ENCODE data around the gene SUSD2.

DNA sequence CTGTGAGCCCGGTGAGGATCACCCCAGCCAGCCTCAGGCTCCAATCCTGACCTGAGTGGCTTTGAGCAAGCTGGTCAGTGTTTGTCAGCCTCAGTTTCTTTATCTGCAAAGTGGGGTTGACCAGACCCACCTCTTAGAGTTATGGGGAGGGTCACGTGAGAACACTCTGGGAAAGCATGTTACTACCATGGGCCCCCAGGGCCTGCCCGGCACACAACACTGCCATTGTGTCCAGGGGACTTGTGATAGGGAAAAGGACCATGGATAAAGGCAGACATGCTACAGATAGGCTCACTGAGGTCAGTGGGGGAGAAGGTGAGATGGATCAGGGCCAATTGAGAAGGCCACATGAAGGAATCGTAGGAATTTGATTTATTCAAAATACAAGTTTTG, 32.1 kb upstream of the SUSD2 start:
- no peak for TF ChIP-seq GATA2 (CRISPR knock-in tag; IDR thresholded peaks at IDR 0.05)
- no peak for TF ChIP-seq USF2 (IDR thresholded peaks at IDR 0.05; ENCODE audit: borderline replicate concordance, low read depth, low read length)
- no peak for TF ChIP-seq CTCF (IDR thresholded peaks at IDR 0.05)
- TF ChIP-seq POLR2AphosphoS5 (IDR thresholded peaks at IDR 0.05; ENCODE audit: low read depth, low read length): no peak
- no peak for TF ChIP-seq FOXM1 (IDR thresholded peaks at IDR 0.05; ENCODE audit: low read depth)
- TF ChIP-seq EP300 (IDR thresholded peaks at IDR 0.05; ENCODE audit: borderline replicate concordance in 1 of 2, low read depth in 1 of 2, low read length in 1 of 2): no peak
- TF ChIP-seq CHD2 (IDR thresholded peaks at IDR 0.05; ENCODE audit: low read length, partially characterized antibody): no peak
- TF ChIP-seq, protein P1, sequence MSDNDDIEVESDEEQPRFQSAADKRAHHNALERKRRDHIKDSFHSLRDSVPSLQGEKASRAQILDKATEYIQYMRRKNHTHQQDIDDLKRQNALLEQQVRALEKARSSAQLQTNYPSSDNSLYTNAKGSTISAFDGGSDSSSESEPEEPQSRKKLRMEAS (IDR thresholded peaks at IDR 0.05; ENCODE audit: low read depth): no peak
- no peak for TF ChIP-seq TAF1 (IDR thresholded peaks at IDR 0.05; ENCODE audit: borderline replicate concordance, low read depth, low read length)
- TF ChIP-seq, protein P2, sequence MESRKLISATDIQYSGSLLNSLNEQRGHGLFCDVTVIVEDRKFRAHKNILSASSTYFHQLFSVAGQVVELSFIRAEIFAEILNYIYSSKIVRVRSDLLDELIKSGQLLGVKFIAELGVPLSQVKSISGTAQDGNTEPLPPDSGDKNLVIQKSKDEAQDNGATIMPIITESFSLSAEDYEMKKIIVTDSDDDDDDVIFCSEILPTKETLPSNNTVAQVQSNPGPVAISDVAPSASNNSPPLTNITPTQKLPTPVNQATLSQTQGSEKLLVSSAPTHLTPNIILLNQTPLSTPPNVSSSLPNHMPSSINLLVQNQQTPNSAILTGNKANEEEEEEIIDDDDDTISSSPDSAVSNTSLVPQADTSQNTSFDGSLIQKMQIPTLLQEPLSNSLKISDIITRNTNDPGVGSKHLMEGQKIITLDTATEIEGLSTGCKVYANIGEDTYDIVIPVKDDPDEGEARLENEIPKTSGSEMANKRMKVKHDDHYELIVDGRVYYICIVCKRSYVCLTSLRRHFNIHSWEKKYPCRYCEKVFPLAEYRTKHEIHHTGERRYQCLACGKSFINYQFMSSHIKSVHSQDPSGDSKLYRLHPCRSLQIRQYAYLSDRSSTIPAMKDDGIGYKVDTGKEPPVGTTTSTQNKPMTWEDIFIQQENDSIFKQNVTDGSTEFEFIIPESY (IDR thresholded peaks at IDR 0.05; ENCODE audit: borderline replicate concordance, low read depth): no peak
- no peak for TF ChIP-seq JUND (IDR thresholded peaks at IDR 0.05)
- no peak for TF ChIP-seq NRF1 (IDR thresholded peaks at IDR 0.05; ENCODE audit: low read depth, low read length)

Data from SK-N-SH (cell line).